Activated naive CD8-positive, alpha-beta T cell (primary cell): ENCODE measurements around the gene SYT5.
"Not testable (repeated sequence)": the region's sequence is repeated elsewhere in the genome, so short reads cannot be mapped to it uniquely, and the experiment has no call there.

Experiments
- H3K27ac Mint-ChIP-seq: one replicate; pipeline ENCODE4 v1.8.0; 2021; ENCODE audit warnings: mixed read lengths
- H3K27me3 Mint-ChIP-seq: one replicate; pipeline ENCODE4 v1.8.0; 2021; ENCODE audit warnings: mixed read lengths
- H3K36me3 Mint-ChIP-seq: one replicate; pipeline ENCODE4 v1.8.0; 2021; ENCODE audit warnings: mixed read lengths
- H3K4me1 Mint-ChIP-seq: one replicate; pipeline ENCODE4 v1.8.0; 2021; ENCODE audit warnings: low read depth, mixed read lengths
- H3K4me3 Mint-ChIP-seq: one replicate; pipeline ENCODE4 v1.8.0; 2021; ENCODE audit warnings: mild to moderate bottlenecking, mixed read lengths
- H3K9me3 Mint-ChIP-seq: one replicate; pipeline ENCODE4 v1.8.0; 2021; ENCODE audit warnings: low read depth, mixed read lengths

SYT5 gene

DNA sequence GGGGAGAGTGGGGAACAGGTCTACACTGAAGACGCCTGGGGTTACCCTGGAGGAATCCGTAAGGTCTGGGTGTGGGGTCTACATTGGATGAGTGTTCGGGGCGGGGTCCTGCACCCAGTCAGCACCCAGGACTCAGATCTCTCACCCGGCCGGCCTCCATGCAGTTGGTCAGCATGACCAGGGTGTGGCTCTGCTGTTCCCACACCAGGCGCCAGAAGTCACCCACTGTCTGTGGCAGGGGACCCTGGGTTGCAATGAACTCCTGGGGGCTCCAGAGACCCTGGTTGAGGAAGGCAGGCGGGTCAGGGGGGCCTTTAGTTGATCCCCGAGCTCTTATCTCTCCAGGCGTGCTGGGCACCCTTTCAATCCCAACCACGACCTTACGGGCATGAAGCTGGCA lies 6.0 kb upstream of the SYT5 start:
- no peaks in the 10 kb centered on the region for H3K9me3 Mint-ChIP-seq
- no peak overlapping the region for H3K4me3 Mint-ChIP-seq
- no peak overlapping the region for H3K27ac Mint-ChIP-seq
- peaks cover 5% of the 10 kb centered on the region for H3K4me1 Mint-ChIP-seq
- H3K27me3 Mint-ChIP-seq = peaks cover 13% of the 10 kb centered on the region
- no peaks in the 10 kb centered on the region for H3K36me3 Mint-ChIP-seq

DNA sequence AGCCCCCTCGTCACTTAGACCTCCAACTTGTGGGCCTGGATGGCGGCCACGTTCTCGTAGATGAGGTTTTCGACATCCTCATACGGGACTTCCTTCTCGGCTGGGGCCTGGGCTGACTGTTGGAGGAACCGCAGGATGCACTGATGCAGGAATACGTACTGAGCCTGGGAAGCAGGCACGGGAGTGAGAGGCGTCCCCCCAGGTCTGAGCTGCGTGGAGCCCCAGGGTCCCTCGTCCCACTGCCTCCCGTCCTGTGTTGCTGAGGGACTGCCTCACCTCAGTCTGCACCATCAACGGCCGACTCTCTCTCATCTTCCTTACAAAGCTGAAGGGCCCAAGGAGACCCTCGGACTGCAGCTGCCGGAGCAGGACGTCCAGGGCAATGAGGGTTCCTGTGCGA lies 1.7 kb upstream of the SYT5 start:
- Mint-ChIP-seq H3K4me1 (peaks cover 17% of the 10 kb centered on the region), H3K4me3 (no peak overlapping the region)

DNA sequence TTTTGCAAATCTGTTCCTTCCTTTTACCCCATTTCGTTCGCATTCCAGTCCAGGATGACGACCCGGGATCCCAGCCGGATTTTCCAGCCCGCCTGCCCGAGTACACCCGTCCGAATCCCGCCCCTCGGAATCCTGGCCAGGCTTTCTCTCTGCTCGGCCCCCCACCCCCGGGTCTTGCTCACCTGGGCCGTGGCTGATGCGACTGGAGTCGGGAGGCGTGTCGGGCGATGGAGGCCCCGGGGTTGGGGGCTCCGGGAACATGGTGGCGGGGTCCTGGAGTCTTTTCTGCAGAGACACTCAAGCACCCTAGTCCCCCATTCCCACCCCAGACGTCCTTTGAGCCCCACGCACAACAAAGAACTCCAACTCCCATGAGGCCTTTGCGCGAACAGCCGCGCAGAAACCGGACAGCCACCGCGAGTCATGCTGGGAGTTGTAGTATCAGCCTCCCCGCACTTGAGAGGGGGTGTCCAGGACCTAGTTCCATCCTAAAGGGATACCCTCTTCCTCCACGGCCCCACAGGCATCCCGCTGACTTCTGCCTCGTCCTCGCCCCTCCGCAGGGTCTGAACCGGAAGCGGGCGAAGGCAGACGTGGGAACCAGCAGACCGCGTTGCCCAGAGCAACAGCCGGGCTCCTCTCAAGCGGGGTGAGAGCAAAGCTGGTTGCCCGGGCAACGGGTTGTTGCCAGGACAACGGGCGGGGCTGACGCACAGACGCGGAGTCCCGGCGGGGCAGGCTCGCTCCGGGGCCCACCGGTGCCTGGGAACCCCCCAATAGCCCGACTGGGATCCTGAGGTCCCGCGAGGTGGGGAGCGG lies 1.1 kb downstream of the SYT5 start:
- H3K27me3 Mint-ChIP-seq = peaks cover 37% of the 10 kb centered on the region

More for the DNA sequence above, 1.7 kb upstream of the SYT5 start:
- Mint-ChIP-seq H3K36me3 (no peaks in the 10 kb centered on the region), H3K27ac (no peak overlapping the region), H3K9me3 (no peaks in the 10 kb centered on the region), H3K27me3 (peaks cover 21% of the 10 kb centered on the region)

DNA sequence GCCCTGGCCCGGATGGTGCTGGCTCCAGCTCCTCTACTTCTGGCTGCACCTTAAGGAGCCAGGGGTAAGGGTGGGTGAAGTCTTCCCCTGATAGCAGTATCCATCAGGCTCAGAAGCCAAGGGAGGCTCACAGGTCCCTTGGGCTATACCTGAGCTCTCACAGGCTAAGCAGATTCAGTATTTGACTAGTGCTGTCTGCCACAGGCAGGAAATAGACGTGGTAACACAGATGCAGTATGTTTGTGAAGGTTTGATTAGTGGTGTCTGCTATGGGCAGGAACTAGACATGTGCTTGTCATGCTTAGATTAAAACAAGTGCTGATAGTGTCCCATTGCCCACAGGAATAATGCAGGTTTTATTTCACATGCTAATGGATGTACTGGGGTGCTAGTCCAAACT lies 4.0 kb downstream of the SYT5 start:
- peaks cover 41% of the 10 kb centered on the region for H3K27me3 Mint-ChIP-seq
- no peak overlapping the region for H3K27ac Mint-ChIP-seq
- H3K4me1 Mint-ChIP-seq = peaks cover 33% of the 10 kb centered on the region
- no peak overlapping the region for H3K4me3 Mint-ChIP-seq
- no peaks in the 10 kb centered on the region for H3K9me3 Mint-ChIP-seq
- H3K36me3 Mint-ChIP-seq = no peaks in the 10 kb centered on the region

More for the DNA sequence above, 1.1 kb downstream of the SYT5 start:
- Mint-ChIP-seq H3K36me3 (no peaks in the 10 kb centered on the region), H3K4me3 (peak overlapping the region; percentile 79), H3K27ac (no peak overlapping the region), H3K4me1 (peaks cover 26% of the 10 kb centered on the region), H3K9me3 (no peaks in the 10 kb centered on the region)

DNA sequence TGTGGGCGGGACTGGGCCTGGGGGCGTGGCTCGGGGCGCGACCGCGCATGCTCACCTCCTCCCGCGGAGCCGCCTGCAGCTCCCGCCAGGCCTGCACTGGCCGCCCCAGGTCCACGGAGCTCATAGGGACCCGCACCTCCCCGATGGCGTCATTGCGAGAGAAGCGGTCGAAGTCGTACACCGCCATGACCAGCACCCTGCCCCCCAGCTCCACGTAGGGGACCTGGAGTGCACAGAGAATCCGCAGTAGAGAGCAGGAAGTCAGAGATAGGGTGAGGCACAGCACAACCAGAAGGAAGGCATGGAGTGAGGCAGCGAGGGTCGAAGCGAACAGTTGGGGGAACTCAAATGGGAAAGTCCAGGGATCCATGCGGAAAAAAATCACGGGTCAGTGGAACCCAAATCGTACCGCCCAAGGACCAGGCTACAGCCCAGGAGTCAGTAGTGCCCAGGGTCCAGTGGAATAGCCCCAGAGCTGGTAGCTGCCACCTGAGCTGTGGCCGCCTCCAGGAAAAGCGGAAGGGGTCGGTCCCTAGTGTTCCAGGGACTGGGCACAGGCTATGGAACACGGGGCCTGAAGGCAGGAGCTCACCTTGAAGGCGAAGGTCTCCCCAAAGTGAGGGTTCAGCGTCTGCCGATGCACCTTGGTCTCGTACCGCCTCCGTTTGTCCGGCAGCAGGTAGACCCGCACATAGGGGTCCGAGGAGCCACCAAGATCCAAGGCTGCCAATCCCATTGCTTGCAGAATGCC lies 4.8 kb downstream of the SYT5 start:
- Mint-ChIP-seq H3K36me3 (no peaks in the 10 kb centered on the region), H3K27me3 (peaks cover 41% of the 10 kb centered on the region), H3K4me1 (peaks cover 30% of the 10 kb centered on the region), H3K4me3 (no peak overlapping the region), H3K27ac (no peak overlapping the region), H3K9me3 (no peaks in the 10 kb centered on the region)

DNA sequence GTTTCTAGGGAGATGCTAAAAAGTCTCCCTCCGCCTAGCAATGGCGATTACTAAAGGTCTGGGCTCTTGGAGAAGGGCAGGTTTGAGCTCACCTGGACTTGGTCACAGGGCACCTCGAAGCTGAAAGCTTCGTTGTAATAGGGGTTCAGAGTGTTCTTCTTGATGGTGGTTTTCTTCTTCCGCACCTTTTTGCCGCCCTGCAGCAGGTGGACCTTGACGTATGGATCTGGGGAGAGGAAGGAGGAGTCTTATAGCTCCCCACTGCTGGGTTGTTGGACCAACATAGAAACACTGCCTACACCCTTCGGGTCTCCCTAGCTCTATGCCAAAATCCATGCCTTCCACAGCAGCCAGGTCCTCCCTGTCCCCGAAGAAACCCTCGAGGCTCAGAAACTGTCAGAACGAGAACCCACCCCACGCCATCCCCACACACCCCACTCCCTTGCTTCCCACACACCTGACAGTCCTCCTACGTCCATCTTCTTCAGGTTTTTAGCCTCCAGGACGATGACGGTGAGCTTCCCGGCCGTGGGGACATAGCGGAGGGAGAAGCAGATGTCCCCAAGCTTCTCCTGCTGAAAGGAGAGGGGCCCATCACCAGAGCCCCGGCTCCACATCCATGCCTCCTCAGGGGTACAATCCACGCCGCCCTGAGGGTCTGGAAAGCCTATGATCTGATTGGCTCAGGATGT lies 5.5 kb downstream of the SYT5 start:
- Mint-ChIP-seq H3K27ac (no peak overlapping the region), H3K9me3 (no peaks in the 10 kb centered on the region), H3K27me3 (peaks cover 45% of the 10 kb centered on the region), H3K4me1 (peaks cover 25% of the 10 kb centered on the region), H3K4me3 (peak overlapping the region; percentile 66), H3K36me3 (no peaks in the 10 kb centered on the region)

DNA sequence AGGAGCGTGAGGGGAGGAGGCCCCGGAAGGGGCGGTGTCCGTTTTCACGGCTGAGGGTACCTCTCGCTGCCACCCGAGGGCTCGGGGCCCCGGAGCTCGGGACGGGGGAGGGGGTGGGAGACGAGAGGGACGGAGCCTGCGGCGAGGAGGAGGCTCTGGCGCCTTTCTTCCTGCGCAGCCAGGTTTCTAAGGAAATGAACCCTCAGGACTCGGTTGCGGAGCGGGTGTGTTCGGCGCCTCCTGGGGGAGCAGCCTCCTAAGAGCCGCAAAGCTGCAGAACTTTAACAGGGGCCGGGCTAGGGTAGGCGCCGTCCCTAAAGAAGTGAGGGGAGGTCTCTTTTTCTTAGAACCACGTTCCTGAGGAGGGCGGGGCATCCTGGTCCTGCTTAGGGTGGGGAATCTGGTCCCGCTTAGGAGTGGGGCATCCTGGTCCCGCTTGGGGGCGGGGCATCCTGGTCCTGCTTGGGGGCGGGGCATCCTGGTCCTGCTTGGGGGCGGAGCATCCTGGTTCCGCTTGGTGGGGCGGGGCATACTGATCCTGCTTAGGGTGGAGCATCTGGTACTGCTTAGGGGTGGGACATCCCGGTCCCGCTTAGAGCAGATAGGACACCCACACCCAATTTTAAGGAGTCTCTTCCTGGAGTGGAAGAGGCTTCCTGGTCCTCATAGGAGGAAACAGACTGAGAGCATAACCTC lies 6.2 kb downstream of the SYT5 start:
- Mint-ChIP-seq H3K4me3 (peak overlapping the region; percentile 66), H3K36me3 (no peaks in the 10 kb centered on the region), H3K4me1 (peaks cover 20% of the 10 kb centered on the region), H3K27ac (no peak overlapping the region), H3K27me3 (peaks cover 48% of the 10 kb centered on the region), H3K9me3 (no peaks in the 10 kb centered on the region)

DNA sequence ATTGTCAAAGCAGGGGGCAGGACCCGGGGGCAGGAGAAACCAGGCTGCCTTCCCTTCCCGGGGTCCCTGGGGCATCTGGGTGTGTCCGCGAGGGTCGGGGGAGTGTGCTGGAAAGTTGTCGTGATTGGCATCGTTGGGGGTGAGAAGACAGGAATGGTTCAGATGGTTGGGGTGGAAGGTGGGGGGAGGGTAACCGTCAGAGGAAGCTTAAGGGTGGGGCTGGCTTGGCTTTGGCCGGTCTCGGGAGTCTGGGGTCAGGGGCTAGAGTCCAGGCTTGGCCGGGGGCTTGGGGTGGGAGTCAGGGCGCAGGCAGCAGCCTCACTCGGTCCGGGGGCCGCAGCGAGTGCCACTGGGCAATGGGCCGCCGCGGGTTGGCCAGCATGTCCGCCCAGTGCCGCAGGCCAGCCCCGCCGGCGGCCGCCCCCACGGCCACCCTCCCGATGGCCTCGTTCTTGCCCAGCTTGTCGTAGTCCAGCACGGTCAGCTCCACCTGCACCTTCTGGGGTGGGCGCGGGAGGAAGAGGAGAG lies 6.8 kb downstream of the SYT5 start:
- peak overlapping the region; percentile 69 for H3K4me3 Mint-ChIP-seq
- H3K27ac Mint-ChIP-seq = no peak overlapping the region
- H3K9me3 Mint-ChIP-seq = no peaks in the 10 kb centered on the region
- H3K27me3 Mint-ChIP-seq = peaks cover 48% of the 10 kb centered on the region
- no peaks in the 10 kb centered on the region for H3K36me3 Mint-ChIP-seq
- H3K4me1 Mint-ChIP-seq = peaks cover 17% of the 10 kb centered on the region

DNA sequence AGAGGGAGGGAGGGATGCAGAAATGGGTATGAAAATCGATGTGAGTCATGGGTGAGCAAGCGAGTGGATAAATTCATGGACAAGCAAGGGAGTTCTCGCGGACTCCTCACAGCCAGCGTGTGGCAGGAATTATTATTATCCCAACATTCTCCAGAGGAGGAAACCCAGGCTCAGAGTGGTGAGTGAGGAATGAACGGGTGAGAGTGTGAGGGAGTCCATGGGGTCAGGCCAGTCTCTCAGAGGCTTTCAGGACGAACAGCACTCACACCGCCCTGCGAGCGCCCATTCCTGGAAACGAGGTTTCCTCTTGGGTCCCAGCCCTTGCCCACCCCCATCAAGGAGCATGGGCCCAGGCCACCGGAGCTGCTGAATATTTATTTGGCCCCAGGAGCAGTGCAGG lies 7.3 kb downstream of the SYT5 start:
- peaks cover 16% of the 10 kb centered on the region for H3K4me1 Mint-ChIP-seq
- H3K27me3 Mint-ChIP-seq = peaks cover 49% of the 10 kb centered on the region
- H3K9me3 Mint-ChIP-seq = no peaks in the 10 kb centered on the region
- H3K4me3 Mint-ChIP-seq = peak overlapping the region; percentile 69
- H3K27ac Mint-ChIP-seq = no peak overlapping the region
- no peaks in the 10 kb centered on the region for H3K36me3 Mint-ChIP-seq

DNA sequence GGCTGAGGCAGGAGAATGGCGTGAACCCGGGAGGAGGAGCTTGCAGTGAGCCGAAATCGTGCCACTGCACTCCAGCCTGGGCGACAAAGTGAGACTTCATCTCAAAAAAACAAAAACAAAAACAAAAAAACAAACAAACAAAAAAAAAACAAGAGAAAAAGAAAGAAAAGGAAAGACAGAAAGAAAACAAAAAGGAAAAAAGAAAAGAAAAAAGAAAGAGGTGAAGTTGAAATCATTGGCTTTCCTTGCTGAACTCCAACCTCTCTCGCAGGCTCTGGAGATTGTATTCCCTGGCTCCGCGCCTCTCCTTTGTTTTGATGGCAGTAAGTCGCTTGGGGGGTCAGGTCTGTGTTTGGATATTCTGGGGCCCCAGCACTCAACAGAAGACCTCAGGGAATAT lies 7.8 kb downstream of the SYT5 start:
- Mint-ChIP-seq H3K4me1 (peaks cover 16% of the 10 kb centered on the region), H3K4me3 (peak overlapping the region; percentile 69), H3K27me3 (peaks cover 49% of the 10 kb centered on the region)
- not testable (repeated sequence) for H3K36me3 Mint-ChIP-seq, H3K27ac Mint-ChIP-seq, H3K9me3 Mint-ChIP-seq

DNA sequence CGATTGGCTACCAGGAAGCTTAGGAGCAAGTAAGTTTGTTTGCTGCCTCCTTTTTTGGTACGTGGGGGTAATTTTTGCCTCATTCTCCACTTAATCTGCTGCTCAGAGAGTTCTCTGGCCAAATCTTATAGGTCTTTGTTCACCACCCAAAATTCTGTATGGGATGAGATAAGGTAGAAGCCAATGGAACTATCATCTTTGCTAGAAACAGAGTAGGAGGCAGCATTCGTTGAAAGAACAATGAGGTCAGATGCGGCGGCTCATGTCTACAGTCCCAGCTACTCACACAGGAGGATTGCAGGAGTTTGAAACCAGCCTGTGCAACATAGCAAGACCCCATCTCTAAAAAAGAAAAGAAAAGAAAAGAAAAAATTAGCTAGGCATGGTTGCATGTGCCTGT lies 8.6 kb downstream of the SYT5 start:
- Mint-ChIP-seq H3K27me3 (peaks cover 50% of the 10 kb centered on the region), H3K36me3 (no peaks in the 10 kb centered on the region), H3K27ac (no peak overlapping the region), H3K4me3 (peak overlapping the region; percentile 54), H3K4me1 (peaks cover 23% of the 10 kb centered on the region), H3K9me3 (no peaks in the 10 kb centered on the region)

DNA sequence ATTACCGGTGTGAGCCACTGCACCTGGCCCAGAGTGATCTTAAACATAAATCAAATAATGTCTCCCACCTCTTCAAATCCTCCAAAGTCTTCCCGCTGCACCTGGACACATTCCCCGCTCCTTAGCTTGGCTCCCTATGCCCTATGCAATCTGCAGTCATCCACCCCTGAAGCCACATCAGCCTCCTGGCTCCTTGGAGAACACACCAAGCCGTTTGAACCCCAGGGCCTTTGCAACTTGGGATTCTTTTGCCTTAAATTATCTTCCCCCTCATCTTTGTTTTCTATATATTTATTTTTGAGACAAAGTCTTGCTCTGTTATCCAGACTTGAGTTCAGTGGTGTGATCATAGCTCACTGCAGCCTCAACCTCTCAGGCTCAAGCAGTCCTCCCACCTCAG lies 11.0 kb downstream of the SYT5 start:
- no peak overlapping the region for H3K4me3 Mint-ChIP-seq
- H3K27ac Mint-ChIP-seq = no peak overlapping the region
- no peaks in the 10 kb centered on the region for H3K36me3 Mint-ChIP-seq
- no peaks in the 10 kb centered on the region for H3K9me3 Mint-ChIP-seq
- H3K27me3 Mint-ChIP-seq = peaks cover 44% of the 10 kb centered on the region
- peaks cover 19% of the 10 kb centered on the region for H3K4me1 Mint-ChIP-seq

DNA sequence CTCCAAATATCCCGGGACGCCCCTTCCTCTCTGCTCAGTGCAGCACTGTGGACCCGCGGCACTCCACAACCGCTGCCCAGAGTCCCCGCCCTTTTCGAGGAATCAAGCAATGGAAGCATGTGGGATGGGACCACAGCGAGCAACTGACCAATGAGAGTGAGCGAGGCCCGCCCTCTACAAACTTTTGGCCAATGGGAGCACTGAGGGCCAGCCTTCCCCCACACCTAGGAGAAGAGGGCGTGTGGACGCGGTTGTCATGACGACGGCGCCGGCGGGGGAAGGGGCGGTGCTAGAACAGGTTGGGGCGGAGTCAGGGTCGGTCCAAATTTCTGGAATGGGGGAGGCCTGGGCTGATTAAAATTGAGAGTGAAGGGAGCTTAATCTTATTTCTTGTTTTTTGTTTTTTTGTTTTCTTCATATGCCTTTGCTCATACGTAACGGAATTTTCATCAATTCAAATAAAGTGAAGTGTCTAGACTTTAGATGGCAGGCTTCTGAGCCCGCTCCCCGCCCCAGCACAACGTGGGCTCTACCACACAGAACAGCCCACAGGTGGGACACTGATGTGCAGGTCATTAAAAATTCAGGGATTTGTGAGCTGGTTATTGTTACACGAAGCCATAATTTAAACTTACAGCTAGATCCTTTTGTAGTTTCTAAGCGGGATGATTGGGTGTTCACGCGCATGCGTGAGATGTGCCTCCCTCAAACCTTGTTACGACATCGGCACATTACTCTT lies 13.4 kb downstream of the SYT5 start, which contains the start of gene DNAAF3:
Gene DNAAF3 (minus strand): TSS at position 84 of the 739 bp plus-strand sequence. CDS start 200 bp downstream, outside the sequence.
- no peaks in the 10 kb centered on the region for H3K36me3 Mint-ChIP-seq
- H3K4me1 Mint-ChIP-seq = peaks cover 11% of the 10 kb centered on the region
- peaks cover 40% of the 10 kb centered on the region for H3K27me3 Mint-ChIP-seq
- peak within 1 kb of the TSS; percentile 85 for H3K4me3 Mint-ChIP-seq
- peak within 1 kb of the TSS; percentile 23 for H3K27ac Mint-ChIP-seq
- no peaks in the 10 kb centered on the region for H3K9me3 Mint-ChIP-seq
